ENCODE data around the gene CLEC20A. TPM values are rescaled to one million over a fixed set of nuclear protein-coding genes. Genes with fewer than 3 reads are reported as not detected.

Gene CLEC20A
- total and polyA plus RNA-seq, 9 of the 15 experiments (the other 6 are each of a cell fraction or from before 2014, with no cell fraction given), result not detected

DNA sequence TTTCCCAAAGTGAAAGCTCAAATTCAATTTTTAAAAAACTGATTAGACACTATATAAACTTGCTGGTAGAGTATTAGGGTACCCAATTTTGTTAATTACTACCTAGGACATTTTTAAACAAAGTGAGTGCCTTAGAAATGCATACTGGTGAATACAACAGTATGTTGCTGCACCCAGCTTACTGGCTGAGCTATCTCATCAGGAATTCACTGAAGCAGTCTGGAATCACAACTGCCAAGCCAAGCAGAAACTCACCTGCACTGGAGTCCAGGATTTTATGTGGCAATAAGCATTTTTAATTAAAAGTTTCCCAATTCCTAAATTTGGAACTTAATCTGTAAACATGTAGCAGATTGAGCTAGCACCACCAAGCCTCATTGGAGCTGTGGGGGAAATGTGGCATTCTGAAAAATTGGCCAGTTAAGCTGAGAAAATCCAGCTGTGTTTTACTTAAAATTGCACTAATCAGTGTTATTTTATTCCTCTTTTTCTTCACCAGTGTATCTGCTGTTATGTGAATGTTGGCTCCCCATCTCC, 61.8 kb downstream of the CLEC20A start:
- Histone ChIP-seq H3K36me3 (ENCODE audit: control insufficient read depth, insufficient read depth, low read length) (no peaks in the 10 kb centered on the region), H3K27ac (ENCODE audit: extremely low read depth, low read depth, low read length) (no peak overlapping the region), H3K9ac (ENCODE audit: insufficient read depth in 1 of 2, low read depth in 2 of 2, low read length in 2 of 2) (no peak overlapping the region), H3K4me3 (no peak overlapping the region), H3K4me1 (replicated peaks in 1 of 2; ENCODE audit: control insufficient read depth in 2 of 2, insufficient read depth in 2 of 2, low read length in 2 of 2) (no peaks in the 10 kb centered on the region), H3K27me3 (ENCODE audit: control insufficient read depth in 2 of 2, insufficient read depth in 2 of 2, low read length in 2 of 2) (no peaks in the 10 kb centered on the region), H3K9me1 (ENCODE audit: control insufficient read depth, insufficient read depth, low read length) (no peaks in the 10 kb centered on the region), H4K20me1 (replicated peaks; ENCODE audit: control insufficient read depth, insufficient read depth, low read length) (no peaks in the 10 kb centered on the region), H2AFZ (ENCODE audit: low read depth, low read length) (no peak overlapping the region), H3K4me2 (ENCODE audit: insufficient read depth, low read length) (no peak overlapping the region), H3K9me3 (replicated peaks; ENCODE audit: control insufficient read depth, insufficient read depth, low read depth, low read length) (no peaks in the 10 kb centered on the region), H3K79me2 (ENCODE audit: control insufficient read depth, insufficient read depth, low read length) (no peaks in the 10 kb centered on the region)
- intact Hi-C loops (cut with micrococcal nuclease) (no loop called here), in situ Hi-C loops (cut with MboI) (no loop called here)
- no TSS peak for BruUV-seq (replicated peaks)
- DNase-seq (ENCODE audit: extremely low read depth in 1 of 4, low spot score in 3 of 4) (no peak), FAIRE-seq (no peak), ATAC-seq (no peak)
- TF ChIP-seq SMARCE1 (IDR thresholded peaks at IDR 0.05), result no peak
- no peak for TF ChIP-seq BRCA1 (IDR thresholded peaks at IDR 0.05)
- no peak for TF ChIP-seq BRCA1 (CRISPR knock-in tag; IDR thresholded peaks at IDR 0.05)
- TF ChIP-seq NR4A1 (CRISPR knock-in tag; IDR thresholded peaks at IDR 0.05), result no peak
- TF ChIP-seq NR4A1 (tag; IDR thresholded peaks at IDR 0.05), result no peak
- TF ChIP-seq, protein P1, sequence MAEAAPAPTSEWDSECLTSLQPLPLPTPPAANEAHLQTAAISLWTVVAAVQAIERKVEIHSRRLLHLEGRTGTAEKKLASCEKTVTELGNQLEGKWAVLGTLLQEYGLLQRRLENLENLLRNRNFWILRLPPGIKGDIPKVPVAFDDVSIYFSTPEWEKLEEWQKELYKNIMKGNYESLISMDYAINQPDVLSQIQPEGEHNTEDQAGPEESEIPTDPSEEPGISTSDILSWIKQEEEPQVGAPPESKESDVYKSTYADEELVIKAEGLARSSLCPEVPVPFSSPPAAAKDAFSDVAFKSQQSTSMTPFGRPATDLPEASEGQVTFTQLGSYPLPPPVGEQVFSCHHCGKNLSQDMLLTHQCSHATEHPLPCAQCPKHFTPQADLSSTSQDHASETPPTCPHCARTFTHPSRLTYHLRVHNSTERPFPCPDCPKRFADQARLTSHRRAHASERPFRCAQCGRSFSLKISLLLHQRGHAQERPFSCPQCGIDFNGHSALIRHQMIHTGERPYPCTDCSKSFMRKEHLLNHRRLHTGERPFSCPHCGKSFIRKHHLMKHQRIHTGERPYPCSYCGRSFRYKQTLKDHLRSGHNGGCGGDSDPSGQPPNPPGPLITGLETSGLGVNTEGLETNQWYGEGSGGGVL (CRISPR knock-in tag; IDR thresholded peaks at IDR 0.05), result no peak
- TF ChIP-seq, protein P2, sequence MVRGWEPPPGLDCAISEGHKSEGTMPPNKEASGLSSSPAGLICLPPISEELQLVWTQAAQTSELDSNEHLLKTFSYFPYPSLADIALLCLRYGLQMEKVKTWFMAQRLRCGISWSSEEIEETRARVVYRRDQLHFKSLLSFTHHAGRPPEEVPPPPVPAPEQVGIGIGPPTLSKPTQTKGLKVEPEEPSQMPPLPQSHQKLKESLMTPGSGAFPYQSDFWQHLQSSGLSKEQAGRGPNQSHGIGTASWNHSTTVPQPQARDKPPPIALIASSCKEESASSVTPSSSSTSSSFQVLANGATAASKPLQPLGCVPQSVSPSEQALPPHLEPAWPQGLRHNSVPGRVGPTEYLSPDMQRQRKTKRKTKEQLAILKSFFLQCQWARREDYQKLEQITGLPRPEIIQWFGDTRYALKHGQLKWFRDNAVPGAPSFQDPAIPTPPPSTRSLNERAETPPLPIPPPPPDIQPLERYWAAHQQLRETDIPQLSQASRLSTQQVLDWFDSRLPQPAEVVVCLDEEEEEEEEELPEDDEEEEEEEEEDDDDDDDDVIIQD (CRISPR knock-in tag; IDR thresholded peaks at IDR 0.05), result no peak
- no peak for TF ChIP-seq JUN (IDR thresholded peaks at IDR 0.05; ENCODE audit: borderline replicate concordance, low read depth, low read length)
- no peak for TF ChIP-seq JUN (CRISPR knock-in tag; IDR thresholded peaks at IDR 0.05; ENCODE audit: borderline replicate concordance)
- no peak for TF ChIP-seq SNAPC5 (CRISPR knock-in tag; IDR thresholded peaks at IDR 0.05)
- TF ChIP-seq ATF1 (CRISPR knock-in tag; IDR thresholded peaks at IDR 0.05), result no peak
- TF ChIP-seq ATF1 (tag; IDR thresholded peaks at IDR 0.05), result no peak
- TF ChIP-seq NR2C1 (IDR thresholded peaks at IDR 0.05), result no peak
- no peak for TF ChIP-seq NR2C1 (tag; IDR thresholded peaks at IDR 0.05)
- no peak for TF ChIP-seq U2AF1 (optimal IDR thresholded peaks at IDR 0.05; ENCODE audit: low read depth, low read length)
- no peak for TF ChIP-seq NCOA1 (IDR thresholded peaks at IDR 0.05; ENCODE audit: low read depth)
- TF ChIP-seq ZBTB1 (CRISPR knock-in tag; IDR thresholded peaks at IDR 0.05; ENCODE audit: borderline replicate concordance, low read depth), result no peak
- TF ChIP-seq RCOR1 (IDR thresholded peaks at IDR 0.05; ENCODE audit: borderline replicate concordance in 1 of 2, low read depth in 2 of 2, low read length in 2 of 2), result no peak
- no peak for TF ChIP-seq ZKSCAN1 (IDR thresholded peaks at IDR 0.05; ENCODE audit: low read depth, low read length)
- no peak for TF ChIP-seq FUS (optimal IDR thresholded peaks at IDR 0.05; ENCODE audit: low read depth, low read length)
- CTCF ChIA-PET (ENCODE audit: low intra/inter-chr PET ratio), result no interaction called here
- POLR2A ChIA-PET, result interaction anchor here (1.4 kb wide), 1 partner anchor 15 kb away, joined by 5 read pairs; no protein-coding TSS in a partner anchor

Data from K562 (cell line).